Esophagus muscularis mucosa (tissue), 3 donors: Measurements from ENCODE around the gene VTN.

ENCODE experiments used
- CTCF ChIP-seq, 3 experiments: fragments of 200-600 bp in 2 of 3; fragments of 450-650 bp in 1 of 3; sonication (generic) in 2 of 3; IDR thresholded peaks; one replicate each; pipeline ENCODE4 v1.5.1; 2017 to 2019; ENCODE audit warnings: antibody characterized with exemption in 3 of 3, mild to moderate bottlenecking in 2 of 3, moderate library complexity in 1 of 3
- POLR2A ChIP-seq: fragments of 450-650 bp; IDR thresholded peaks from one replicate; pipeline ENCODE4 v1.6.1; 2017; ENCODE audit warnings: antibody characterized with exemption, moderate library complexity, mild to moderate bottlenecking, low read depth

- TF ChIP-seq POLR2A (no peak), CTCF (IDR thresholded peaks at IDR 0.05) (no peak)
Measured at GRCh38 chr17:28381141-28381825, 11.2 kb upstream of the VTN start.
